ENCODE results near the gene CBLC. TPM values are rescaled to one million over a fixed set of nuclear protein-coding genes. Genes with fewer than 3 reads are reported as not detected.
A peak's percentile ranks its signal among the peaks of the same experiment; 100 is the strongest.
"Not testable (repeated sequence)": the region's sequence is repeated elsewhere in the genome, so short reads cannot be mapped to it uniquely, and the experiment has no call there.

Gene CBLC
- total RNA-seq, 1 donor from 2014 or later = 47.4 TPM

DNA sequence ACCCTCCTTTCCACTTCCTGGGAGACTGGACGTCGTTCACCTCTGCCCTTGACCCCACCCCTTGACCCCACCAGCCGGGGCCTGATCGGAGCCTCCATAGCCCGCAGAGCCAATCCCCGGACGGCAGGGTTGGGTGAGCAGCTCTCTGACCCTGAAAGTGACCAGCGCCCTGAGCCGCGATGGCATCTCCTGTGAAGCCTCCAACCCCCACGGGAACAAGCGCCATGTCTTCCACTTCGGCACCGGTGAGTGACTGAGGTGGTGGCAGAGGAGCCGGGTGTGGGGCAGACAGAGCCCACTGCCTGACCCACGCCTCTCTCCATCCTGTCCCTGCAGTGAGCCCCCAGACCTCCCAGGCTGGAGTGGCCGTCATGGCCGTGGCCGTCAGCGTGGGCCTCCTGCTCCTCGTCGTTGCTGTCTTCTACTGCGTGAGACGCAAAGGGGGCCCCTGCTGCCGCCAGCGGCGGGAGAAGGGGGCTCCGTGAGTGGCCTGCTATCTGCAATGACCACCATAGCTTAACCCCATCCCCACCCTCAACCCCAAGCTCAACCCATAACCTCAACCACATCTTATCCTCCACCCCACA, 41.6 kb downstream of the CBLC start:
- no peak for DNase-seq (ENCODE audit: low spot score)

DNA sequence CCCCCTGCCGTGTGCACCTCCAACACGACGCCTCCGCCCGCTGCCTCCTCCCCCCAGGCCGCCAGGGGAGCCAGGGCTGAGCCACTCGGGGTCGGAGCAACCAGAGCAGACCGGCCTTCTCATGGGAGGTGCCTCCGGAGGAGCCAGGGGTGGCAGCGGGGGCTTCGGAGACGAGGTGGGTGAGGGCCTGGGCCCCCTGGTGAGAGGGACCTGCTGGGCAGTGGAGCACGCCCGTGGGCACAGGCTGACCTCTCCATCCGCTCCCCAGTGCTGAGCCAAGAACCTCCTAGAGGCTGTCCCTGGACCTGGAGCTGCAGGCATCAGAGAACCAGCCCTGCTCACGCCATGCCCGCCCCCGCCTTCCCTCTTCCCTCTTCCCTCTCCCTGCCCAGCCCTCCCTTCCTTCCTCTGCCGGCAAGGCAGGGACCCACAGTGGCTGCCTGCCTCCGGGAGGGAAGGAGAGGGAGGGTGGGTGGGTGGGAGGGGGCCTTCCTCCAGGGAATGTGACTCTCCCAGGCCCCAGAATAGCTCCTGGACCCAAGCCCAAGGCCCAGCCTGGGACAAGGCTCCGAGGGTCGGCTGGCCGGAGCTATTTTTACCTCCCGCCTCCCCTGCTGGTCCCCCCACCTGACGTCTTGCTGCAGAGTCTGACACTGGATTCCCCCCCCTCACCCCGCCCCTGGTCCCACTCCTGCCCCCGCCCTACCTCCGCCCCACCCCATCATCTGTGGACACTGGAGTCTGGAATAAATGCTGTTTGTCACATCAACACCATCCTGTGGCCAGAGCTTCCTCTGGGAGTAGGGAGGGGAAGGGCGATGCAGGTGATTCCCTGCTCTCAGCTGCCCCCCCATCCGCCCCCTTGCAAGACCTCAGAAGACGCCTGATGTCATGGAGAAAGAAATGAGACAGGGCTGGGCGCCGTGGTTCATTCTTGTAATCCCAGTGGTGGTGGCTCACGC, 43.2 kb downstream of the CBLC start:
- no peak for DNase-seq (ENCODE audit: low spot score)

DNA sequence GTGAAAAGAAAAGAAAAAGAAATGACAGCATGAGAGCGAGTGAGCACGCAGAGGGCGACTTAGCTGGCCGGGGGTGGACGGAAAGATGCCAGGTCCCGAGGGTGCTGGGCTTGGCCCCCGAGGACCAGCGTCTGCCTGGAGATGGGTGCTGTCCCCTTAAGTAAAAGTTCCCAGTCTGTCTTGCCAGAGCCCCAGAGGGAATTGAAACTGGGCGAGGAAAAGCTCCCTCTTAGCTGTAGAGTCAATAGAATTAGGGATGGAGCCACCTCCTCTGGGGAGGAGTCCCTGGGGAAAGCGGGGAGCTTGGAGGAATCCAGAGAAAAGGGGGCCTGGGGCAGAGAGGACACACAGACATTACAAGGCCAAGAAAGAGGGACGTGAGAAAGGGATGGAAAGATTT, 44.5 kb downstream of the CBLC start:
- no peak for DNase-seq (ENCODE audit: low spot score)

DNA sequence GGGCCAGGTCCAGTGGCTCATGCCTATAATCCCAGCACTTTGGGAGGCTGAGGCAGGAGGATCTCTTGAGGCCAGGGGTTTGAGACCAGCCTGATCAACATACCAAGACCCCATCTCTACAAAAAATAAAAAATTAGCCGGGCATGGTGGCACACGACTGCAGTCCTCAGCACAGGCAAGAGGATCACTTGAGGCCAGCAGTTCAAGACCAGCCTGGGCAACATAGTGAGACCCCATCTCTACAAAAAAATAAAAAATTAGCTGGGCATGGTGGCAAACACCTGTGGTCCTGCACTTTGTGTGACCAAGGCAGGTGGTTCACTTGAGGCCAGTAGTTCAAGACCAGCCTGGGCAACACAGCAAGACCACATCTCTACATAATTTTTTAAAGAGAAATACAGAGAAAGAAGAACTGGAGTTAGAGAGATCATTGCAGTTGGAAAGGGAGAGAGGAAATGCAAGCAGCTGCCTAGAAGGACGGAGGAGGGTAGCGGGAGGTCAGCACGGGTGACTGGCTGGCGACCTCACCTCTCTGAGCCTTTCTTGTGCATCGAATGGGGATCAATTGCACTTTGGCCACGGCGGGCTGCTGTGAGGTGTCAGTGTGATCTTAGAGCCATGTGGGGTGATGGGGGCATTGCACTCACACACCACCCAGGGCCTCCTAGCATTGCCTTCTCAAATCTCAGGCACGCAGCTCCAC, 45.1 kb downstream of the CBLC start:
- DNase-seq (ENCODE audit: low spot score) = no peak

DNA sequence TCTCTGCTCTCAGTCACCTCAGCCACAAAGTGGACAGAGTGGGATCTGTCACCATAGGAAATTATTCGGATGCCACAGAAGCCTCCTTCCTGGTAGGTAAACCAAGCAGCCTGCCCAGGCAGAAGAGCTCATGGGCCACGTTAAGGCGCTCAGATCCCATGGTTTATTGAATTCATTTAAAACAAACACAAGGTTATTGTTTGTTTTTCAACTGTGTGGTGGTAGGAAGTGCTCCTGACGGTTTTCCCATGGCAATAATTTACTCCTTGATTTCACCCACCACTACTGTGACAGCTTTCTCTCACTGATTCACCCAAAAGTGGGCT, 45.6 kb downstream of the CBLC start:
- no peak for DNase-seq (ENCODE audit: low spot score)

DNA sequence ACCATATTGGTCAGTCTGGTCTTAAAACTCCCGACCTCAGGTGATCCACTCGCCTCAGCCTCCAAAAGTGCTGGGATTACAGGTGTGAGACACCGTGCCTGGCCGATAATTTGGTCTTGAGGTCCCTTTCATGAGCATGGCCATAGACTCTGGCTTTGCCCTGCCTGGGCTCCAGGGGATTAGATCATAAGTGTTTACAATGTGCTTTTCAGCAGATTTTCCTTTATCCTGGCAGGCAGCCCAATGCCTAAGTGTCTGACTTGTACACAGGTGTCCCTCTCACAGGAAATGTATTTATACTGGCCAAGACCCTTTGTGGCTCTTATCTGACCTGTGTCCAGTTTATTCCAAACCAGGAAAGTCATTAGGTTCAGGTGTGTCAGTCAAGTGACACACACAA, 47.1 kb downstream of the CBLC start:
- no peak for DNase-seq (ENCODE audit: low spot score)

DNA sequence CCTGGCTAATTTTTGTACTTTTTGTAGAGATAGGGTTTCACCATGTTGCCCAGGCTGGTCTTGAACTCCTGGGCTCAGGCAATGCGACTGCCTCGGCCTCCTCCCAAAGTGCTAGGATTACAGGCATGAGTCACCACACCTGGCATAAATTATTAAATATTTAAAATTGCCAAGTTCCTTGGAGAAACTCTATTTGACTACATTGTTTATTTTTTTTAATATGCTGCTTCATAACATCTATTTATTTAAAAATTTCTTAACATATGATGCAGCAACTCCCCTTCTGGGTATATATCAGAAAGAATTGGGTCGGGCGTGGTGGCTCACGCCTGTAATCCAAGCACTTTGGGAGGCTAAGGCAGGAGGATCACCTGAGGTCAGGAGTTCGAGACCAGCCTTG, 55.2 kb downstream of the CBLC start:
- not testable (repeated sequence) for DNase-seq (ENCODE audit: low spot score)

DNA sequence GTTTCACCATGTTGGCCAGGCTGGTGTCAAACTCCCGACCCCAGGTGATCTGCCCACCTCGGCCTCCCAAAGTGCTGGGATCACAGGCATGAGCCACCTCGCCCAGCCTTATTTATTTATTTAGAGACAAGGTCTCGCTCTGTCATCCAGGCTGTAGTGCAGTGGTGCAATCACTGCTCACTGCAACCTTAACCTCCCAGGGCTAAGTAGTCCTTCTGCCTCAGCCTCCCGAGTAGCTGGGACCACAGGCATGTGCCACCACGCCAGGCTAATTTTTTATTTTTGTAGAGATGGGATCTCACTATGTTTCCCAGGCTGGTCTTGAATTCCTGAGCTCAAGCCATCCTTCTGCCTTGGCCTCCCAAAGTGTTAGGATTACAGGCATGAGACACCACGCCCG, 56.7 kb downstream of the CBLC start:
- not testable (repeated sequence) for DNase-seq (ENCODE audit: low spot score)

DNA sequence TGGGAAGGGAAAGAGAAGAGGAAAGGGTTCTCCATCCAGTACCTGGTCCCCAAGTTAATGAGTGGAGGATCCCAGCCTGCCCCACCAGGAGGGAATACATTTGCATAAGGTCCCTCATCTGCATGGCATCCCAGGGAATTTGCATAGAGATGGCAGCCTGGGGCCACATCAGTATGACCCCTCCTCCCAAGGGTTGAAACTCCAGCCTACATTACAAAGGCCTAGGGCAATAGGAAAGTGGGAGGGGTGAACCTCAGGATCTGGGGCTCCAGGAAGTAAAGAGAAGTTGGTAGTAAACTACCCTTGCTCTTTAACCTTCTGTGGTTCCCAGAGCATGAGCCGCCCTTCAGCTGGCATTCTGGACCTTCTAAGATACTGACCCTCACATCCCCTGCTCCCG, 61.6 kb downstream of the CBLC start:
- DNase-seq (ENCODE audit: low spot score) = no peak

DNA sequence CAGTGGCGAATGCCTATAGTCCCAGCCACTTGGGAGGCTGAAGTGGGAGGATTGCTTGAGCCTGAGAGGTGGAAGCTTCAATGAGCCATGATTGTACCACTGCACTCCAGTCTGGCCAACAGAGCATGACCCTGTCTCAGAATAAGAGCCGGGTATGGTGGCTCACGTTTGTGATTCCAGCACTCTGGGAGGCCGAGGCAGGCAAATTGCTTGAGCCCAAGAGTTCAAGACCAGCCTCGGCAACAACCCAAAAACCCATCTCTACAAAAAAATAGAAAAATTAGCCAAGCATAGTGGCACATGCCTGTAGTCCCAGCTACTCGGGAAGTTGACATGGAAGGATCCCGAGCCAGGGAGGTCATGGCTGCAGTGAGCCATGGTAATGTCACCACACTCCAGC, 63.1 kb downstream of the CBLC start:
- no peak for DNase-seq (ENCODE audit: low spot score)

DNA sequence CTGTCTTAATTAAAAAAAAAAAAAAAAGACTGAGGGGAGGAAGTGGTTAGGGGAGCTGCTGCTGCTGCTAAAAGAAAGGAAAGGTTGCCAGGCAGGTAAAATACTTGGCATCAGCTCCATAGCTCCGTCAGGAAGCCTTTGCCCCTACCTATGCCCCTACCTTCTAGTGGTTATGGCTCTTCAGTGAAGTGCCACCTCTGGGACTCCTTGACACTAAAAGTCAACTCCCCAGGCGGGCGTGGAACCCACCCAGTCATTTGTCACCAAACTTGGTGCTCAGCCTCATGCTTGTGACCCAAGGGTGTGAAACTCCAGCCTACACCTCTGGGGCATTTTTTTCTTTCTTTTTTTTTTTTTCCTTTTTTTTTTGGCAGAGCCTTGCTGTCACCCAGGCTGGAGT, 63.5 kb downstream of the CBLC start:
- DNase-seq (ENCODE audit: low spot score) = no peak

DNA sequence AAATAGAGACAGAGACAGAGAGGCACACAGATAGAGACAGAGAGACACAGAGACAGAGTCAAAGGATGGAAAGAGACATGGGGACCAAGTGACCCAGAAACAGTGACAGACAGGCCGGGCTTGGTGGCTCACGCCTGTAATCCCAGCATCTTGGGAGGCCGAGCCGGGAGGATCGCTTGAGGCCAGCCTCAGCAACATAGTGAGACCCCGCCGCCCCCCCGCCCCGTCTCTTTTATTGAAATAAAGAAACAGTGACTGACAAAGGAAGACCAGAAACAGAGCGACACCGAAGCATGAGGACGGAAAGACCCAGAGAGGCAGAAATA, 67.6 kb downstream of the CBLC start:
- no peak for DNase-seq (ENCODE audit: low spot score)

DNA sequence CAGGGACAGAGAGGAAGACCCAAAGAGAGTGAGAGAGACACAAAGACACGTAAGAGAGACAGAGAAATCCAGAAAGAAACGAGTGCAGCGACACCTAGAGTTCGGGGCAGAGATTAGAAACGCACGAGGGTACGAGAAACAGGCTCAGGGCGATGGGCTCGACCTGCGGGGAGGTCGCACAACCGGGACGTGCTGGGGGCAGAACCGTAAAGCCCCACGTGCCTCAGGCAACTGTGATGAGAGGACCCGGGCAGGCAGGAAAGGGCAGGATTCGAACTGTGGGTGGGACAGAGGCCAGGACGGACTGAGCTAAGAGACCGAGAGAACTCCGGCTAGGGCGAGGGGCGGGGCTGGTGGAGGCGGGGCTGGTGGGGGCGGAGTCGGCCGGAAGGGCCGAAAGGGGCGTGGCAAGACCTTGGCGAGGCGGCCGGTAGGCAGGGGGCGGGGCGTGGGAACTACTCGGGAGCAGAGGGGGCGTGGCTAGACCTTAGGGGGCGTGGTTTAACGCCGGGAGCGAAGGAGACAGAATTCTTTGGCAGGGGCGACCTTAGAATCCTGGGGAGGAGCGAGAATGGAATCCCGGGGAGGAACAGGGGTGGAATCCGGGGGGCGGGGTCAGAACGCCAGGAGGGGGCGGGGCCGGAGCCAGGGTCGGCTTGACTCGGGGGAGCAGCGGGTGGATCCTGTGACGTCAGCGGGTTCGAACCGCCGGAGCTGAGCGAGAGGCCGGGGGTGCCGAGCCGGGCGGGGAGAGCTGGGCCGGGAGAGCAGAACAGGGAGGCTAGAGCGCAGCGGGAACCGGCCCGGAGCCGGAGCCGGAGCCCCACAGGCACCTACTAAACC, 68.1 kb downstream of the CBLC start, which contains the start of gene NECTIN2:
NECTIN2 (plus strand) TSS at position 686 of the 843 bp plus-strand sequence. CDS start 229 bp downstream, outside the sequence.
- peak; percentile 100 for DNase-seq (ENCODE audit: low spot score)

DNA sequence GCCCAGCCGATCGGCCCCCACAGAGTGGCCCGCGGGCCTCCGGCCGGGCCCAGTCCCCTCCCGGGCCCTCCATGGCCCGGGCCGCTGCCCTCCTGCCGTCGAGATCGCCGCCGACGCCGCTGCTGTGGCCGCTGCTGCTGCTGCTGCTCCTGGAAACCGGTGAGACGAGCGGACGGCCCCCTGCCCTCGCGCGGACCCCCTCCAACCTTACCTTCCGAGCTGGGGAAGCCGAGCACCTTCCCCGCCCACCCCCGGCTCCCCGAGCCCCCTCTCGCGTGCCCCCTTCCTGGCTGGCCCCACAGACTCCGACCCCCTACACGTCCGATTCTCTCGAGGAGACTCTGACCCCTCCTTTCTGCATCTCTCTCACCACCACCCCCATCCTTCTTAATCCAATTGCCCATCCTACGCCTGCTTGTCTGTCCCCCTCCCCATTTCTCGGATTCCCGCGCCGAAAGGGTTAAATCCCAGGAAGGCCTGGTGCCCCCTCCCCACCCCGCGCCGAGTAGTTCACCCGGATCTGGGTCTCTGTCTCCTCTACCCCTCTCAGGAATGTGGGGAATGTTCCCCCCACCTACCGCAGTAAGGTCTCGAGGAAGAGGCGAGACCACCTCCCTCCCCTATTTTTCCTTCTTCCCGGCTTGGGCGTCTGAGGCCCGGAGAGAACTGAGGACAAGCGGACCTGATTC, 68.9 kb downstream of the CBLC start:
- DNase-seq (ENCODE audit: low spot score) = no peak

DNA sequence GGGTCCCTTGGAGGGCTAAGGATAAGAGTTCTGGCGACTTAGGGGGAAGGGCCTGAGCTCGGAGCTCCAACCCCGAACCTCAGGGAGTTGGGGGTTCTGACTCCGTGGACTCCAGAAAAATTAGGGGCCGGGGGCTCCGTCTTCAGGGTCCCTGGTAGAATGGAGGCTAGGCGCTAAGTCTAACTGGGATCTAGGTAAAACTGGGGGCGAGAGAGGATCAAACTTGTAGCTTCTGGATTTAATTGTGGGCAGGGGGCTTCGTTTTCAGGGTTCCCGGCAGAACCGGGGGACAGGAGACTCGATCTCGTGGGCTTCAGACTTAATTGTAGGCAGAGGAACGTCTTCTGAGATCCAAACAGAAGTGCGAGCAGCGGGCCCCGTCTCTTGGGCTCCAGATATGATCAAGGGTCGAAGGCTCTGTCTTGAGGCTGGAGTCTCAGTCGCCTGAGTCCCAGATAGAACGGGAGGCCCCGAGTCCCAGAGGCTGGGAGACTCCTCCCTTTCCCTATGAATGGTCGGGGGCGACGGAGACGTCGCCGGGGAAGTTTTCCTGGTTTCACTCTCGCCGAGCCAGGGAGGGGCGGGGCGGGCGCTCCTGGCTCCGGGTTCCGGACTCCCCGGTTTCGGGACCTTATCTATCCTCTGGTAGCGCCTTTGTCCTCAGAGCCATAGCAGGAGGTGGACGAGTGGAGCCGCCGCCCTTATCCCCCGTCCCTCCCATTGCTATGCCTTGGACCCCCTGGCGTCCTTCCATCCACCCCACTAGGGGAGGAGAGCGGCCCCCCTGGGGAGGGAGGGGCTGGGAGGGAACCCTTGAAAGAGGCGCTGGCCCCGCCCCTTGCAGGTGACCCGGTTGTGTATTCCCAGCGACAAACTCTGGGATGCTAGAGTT, 69.7 kb downstream of the CBLC start:
- DNase-seq (ENCODE audit: low spot score) = peak; percentile 88

DNA sequence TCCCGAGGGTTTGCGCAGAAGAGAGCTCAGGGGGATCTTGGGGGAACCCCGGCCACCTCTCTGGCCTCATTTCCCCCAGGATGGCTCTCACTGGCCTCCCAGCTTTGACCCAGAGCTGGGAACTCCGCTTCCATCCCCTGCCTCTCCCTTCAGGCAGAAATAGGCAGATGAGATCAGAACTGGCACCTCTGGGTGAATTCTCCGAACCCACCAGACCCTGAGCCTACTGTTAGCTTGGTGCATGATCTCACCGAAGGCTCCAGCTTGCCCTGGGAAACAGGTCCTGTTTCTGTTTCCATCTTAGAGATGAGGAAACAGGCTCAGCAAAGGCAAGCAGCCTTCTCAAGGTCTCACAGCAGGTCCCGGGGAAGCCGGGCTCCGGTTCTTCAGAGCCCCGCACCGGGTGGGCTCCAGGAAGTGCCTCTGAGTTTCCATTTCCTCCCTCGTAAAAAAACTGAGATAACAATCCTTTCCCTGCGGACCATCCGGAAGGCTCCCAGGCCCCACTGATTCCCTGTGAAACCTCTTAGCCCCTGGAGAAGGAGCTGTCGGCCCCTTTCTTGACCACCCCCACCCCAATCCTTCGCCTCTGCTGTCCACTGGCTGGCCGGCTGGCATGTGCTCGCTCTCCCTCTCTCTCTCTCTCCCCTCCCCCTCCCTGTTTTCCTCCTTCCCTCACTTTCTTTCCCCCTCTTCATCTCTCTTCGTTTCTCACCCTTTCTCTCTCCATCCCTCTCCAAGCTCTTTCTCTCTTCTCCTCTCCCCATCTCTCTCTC, 70.5 kb downstream of the CBLC start:
- DNase-seq (ENCODE audit: low spot score) = no peak

DNA sequence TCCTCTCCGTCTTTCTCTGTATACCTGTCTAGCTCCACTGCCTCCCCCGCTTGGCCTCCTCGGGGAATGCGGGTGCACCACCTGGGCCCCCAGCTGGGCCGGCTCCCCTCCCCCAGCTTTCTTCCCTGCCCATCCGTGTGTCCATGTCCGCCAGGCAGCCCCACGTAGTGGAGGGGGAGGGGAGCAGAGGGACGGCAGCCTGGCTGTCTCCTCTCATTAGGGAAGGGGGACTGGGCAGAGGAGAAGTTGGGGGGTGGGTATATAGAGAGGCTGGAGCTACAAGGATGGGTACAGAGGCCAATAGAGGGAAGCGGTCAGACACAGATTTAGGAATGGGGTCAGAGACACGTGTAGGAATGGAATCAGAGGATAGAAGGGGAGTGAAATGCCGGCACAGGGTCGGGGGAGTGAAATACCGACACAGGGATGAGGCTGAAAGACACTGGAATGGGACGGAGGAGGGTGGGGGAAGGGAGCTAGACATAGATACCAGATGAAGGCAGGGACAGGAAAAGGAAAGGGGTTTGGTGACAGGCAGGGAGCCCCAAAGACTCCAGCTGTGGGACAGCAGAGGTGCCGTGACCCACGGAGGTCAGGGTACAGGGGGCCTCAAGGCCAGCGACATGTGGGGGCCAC, 71.2 kb downstream of the CBLC start:
- DNase-seq (ENCODE audit: low spot score) = no peak
